ENCODE measurements around the gene PRR36.

The PRR36 gene

GRCh38 chr19:7912144-7912696 is 38.0 kb upstream of the PRR36 start:
- TF ChIP-seq, protein P1, sequence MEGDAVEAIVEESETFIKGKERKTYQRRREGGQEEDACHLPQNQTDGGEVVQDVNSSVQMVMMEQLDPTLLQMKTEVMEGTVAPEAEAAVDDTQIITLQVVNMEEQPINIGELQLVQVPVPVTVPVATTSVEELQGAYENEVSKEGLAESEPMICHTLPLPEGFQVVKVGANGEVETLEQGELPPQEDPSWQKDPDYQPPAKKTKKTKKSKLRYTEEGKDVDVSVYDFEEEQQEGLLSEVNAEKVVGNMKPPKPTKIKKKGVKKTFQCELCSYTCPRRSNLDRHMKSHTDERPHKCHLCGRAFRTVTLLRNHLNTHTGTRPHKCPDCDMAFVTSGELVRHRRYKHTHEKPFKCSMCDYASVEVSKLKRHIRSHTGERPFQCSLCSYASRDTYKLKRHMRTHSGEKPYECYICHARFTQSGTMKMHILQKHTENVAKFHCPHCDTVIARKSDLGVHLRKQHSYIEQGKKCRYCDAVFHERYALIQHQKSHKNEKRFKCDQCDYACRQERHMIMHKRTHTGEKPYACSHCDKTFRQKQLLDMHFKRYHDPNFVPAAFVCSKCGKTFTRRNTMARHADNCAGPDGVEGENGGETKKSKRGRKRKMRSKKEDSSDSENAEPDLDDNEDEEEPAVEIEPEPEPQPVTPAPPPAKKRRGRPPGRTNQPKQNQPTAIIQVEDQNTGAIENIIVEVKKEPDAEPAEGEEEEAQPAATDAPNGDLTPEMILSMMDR (conservative IDR thresholded peaks at IDR 0.05; ENCODE audit: control insufficient read depth, insufficient read depth, low read depth, low read length) = no peak
- H3K4me3 ChIP-seq (ENCODE audit: control insufficient read depth, low read depth, low read length) = no peak overlapping the region
- no peak for DNase-seq (ENCODE audit: low read depth)

GRCh38 chr19:7911508-7912143 is 37.4 kb upstream of the PRR36 start:
- no peak for DNase-seq (ENCODE audit: low read depth)
- H3K4me3 ChIP-seq (ENCODE audit: control insufficient read depth, low read depth, low read length) = no peak overlapping the region
- TF ChIP-seq, protein P1 (conservative IDR thresholded peaks at IDR 0.05; ENCODE audit: control insufficient read depth, insufficient read depth, low read depth, low read length) = no peak

GRCh38 chr19:7910321-7911161 is 36.4 kb upstream of the PRR36 start:
- DNase-seq (ENCODE audit: low read depth) = no peak

DNA sequence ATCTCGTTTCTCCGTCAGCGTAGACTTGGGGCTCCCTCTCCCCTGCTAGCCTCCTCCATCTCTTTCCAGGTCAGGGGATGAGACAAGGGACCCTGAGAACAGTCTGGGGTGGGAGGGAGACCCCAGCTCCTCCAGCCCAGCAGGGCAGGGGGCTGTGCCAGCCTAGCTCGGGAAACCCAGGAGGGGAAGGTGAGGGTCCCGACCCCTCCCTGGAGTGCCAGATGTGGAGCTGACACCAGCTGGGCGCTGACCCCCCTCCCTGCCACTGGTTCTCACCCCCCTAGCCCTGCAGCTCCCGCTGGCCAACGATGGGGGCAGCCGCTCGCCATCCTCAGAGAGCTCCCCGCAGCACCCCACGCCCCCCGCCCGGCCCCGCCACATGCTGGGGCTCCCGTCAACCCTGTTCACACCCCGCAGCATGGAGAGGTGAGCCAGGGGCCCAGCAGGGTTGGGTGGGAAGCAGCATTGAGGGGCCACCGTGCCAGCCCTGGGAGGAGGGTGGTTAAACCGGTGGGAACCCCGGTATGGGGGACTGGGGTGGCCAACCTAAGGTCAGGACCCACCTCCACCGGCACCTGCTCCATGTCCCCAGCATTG is 35.4 kb upstream of the PRR36 start:
- no peak overlapping the region for H3K4me3 ChIP-seq (ENCODE audit: control insufficient read depth, low read depth, low read length)
- TF ChIP-seq, protein P1 (conservative IDR thresholded peaks at IDR 0.05; ENCODE audit: control insufficient read depth, insufficient read depth, low read depth, low read length) = no peak
- no peak for DNase-seq (ENCODE audit: low read depth)

More at GRCh38 chr19:7910321-7911161, 36.4 kb upstream of the PRR36 start:
- no peak overlapping the region for H3K4me3 ChIP-seq (ENCODE audit: control insufficient read depth, low read depth, low read length)
- TF ChIP-seq, protein P1 (conservative IDR thresholded peaks at IDR 0.05; ENCODE audit: control insufficient read depth, insufficient read depth, low read depth, low read length) = no peak

DNA sequence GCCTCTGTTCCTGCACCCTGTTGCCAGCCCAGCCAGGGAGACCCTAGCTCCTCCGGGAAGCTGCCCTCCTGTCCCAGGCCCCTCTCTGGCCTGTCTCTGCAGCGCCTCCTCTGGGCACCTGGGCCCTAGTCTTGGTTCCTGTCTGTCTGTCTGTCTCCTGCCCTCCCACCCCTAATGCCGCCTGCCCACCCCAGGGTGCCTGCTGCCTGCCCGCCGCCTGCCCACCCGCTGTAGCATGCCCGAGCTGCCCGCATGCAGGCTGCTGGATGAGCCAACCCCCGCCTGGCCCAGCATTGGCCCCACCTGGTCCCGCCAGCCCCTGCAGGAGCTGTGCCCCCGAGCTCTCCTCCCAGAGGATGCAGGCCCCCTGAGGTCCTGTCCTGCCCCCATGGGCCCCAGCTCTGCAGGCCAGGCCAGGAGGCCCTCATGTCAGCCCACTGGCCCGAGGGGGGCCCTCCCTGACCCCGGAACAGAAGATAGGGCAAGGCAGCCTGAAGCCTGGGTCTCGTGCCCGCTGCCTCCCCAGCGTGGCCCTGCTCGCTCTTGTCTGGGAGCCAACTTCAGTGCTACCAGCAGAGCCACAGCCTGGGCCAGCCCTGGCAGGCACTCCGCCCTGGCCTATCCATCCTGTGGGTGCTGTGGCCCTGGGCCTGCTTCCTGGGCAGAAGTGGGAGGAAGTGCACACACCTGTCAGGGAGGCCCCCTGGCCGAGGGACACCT is 34.7 kb upstream of the PRR36 start:
- H3K4me3 ChIP-seq (ENCODE audit: control insufficient read depth, low read depth, low read length) = no peak overlapping the region
- DNase-seq (ENCODE audit: low read depth) = no peak
- TF ChIP-seq, protein P1 (conservative IDR thresholded peaks at IDR 0.05; ENCODE audit: control insufficient read depth, insufficient read depth, low read depth, low read length) = no peak

DNA sequence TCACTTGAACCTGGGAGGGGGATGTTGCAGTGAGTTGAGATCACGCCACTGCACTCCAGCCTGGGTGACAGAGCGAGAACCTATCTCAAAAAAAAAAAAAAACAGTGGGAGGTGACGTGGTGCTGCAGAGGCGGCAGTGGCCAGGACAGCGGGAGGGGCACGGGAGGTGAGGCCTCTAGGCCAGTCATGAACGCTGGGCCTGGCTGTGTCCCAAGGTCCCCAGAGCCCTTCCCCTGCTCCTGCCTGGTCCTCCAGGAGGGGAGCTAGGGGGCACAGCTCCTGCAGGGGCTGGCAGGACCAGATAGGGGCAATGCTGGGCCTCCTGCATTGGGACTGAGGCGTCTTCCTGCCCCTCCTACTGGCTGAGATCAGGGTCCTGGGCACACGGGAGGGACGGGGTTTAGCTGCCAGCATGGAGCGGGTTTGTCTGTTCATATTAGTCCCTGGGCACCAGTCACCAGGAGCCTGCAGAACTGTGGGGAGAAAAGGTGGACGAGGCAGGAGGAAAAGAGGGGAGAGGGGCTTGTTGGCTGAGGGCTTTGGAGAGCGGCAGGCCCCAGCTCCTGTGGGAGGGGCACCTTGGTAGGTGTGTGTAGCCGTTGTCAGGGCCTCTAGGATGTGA is 34.0 kb upstream of the PRR36 start:
- no peak overlapping the region for H3K4me3 ChIP-seq (ENCODE audit: control insufficient read depth, low read depth, low read length)
- DNase-seq (ENCODE audit: low read depth) = no peak
- TF ChIP-seq, protein P1 (conservative IDR thresholded peaks at IDR 0.05; ENCODE audit: control insufficient read depth, insufficient read depth, low read depth, low read length) = no peak
